ENCODE results near the gene DEFB123. TPM values are rescaled to one million over a fixed set of nuclear protein-coding genes. Genes with fewer than 3 reads are reported as not detected.

DEFB123 gene
- total and polyA plus RNA-seq, 9 of the 15 experiments (the other 6 are each of a cell fraction or from before 2014, with no cell fraction given) = not detected

- no peak overlapping the region for H3K4me2 ChIP-seq (ENCODE audit: insufficient read depth, low read length)
- intact Hi-C loops (cut with micrococcal nuclease) = loop anchor here (5.0 kb wide), 1 partner anchor 88 kb away; no protein-coding TSS in a partner anchor
- ChIA-PET CTCF (ENCODE audit: low intra/inter-chr PET ratio) (no interaction called here), POLR2A (interaction anchor here (0.9 kb wide), 1 partner anchor 10 kb away, joined by 3 read pairs; no protein-coding TSS in a partner anchor)
- in situ Hi-C loops (cut with MboI) = no loop called here
- H3K27me3 ChIP-seq (ENCODE audit: control insufficient read depth in 2 of 2, insufficient read depth in 2 of 2, low read length in 2 of 2) = no peaks in the 10 kb centered on the region; a peak in 1 of 5 replicates
- H3K4me1 ChIP-seq (replicated peaks in 1 of 2; ENCODE audit: control insufficient read depth in 2 of 2, insufficient read depth in 2 of 2, low read length in 2 of 2) = no peaks in the 10 kb centered on the region
- H3K9me1 ChIP-seq (ENCODE audit: control insufficient read depth, insufficient read depth, low read length) = no peaks in the 10 kb centered on the region
- ATAC-seq = no peak
- H3K9ac ChIP-seq (ENCODE audit: insufficient read depth in 1 of 2, low read depth in 2 of 2, low read length in 2 of 2) = no peak overlapping the region
- no peak overlapping the region for H3K4me3 ChIP-seq
- no peak for TF ChIP-seq HNRNPL (IDR thresholded peaks at IDR 0.05; ENCODE audit: low read depth, low read length)
- no peak for TF ChIP-seq HNRNPH1 (optimal IDR thresholded peaks at IDR 0.05; ENCODE audit: low read depth, low read length)
- TF ChIP-seq ILF3 (IDR thresholded peaks at IDR 0.05; ENCODE audit: borderline replicate concordance) = no peak
- TF ChIP-seq THRA (IDR thresholded peaks at IDR 0.05) = no peak
- no peak for TF ChIP-seq TCFL5 (CRISPR knock-in tag; conservative IDR thresholded peaks at IDR 0.05)
- no peak for TF ChIP-seq BACH1 (tag; IDR thresholded peaks at IDR 0.05)
- no peak for TF ChIP-seq ZNF655 (CRISPR knock-in tag; IDR thresholded peaks at IDR 0.05)
- no TSS peak for BruUV-seq (replicated peaks)
- H4K20me1 ChIP-seq (replicated peaks; ENCODE audit: control insufficient read depth, insufficient read depth, low read length) = no peaks in the 10 kb centered on the region
- no peak for DNase-seq (ENCODE audit: extremely low read depth in 1 of 4, low spot score in 3 of 4)
- no peaks in the 10 kb centered on the region for H3K36me3 ChIP-seq (ENCODE audit: control insufficient read depth, insufficient read depth, low read length)
- H3K27ac ChIP-seq (ENCODE audit: extremely low read depth, low read depth, low read length) = no peak overlapping the region
- H2AFZ ChIP-seq (ENCODE audit: low read depth, low read length) = no peak overlapping the region
- 2% methylated on average over 6 of the region's 6 CpGs for WGBS (ENCODE audit: insufficient coverage, low coverage, missing lambda C conversion rate)
- H3K9me3 ChIP-seq (replicated peaks; ENCODE audit: control insufficient read depth, insufficient read depth, low read depth, low read length) = no peaks in the 10 kb centered on the region
- no peak for FAIRE-seq
- no peaks in the 10 kb centered on the region for H3K79me2 ChIP-seq (ENCODE audit: control insufficient read depth, insufficient read depth, low read length)
These were observed 26.1 kb upstream of the DEFB123 start for GRCh38 chr20:31414381-31414780.

All from K562 (cell line).